GM19351 (cell line): ENCODE measurements around the gene GRIP2.

Experiments used
- ATAC-seq: cut with Tn5 transposase; IDR thresholded peaks from one replicate; pipeline ENCODE4 v1.9.1; 2021; ENCODE audit warnings: mild to moderate bottlenecking, moderate library complexity; ENCODE audit not compliant: unreplicated experiment

GRIP2 gene

DNA sequence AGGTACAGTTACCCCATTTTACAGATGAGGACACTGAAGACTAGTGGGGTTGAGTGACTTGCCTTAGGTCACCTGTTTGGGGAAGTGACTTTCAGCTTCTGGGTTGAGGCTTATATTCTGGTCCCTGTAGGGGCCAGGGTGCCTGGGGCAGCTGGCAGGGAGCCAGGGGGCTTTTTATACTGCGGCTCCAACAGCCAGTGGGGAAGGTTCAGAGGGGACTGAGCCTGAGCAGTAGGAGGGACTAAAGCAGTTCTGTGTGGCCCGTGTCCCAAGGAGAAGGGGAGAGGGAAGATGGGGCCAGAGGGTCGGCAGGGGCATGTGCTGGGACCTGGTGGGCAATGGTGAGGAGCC is 100.0 kb downstream of the GRIP2 start:
- no peak for ATAC-seq

DNA sequence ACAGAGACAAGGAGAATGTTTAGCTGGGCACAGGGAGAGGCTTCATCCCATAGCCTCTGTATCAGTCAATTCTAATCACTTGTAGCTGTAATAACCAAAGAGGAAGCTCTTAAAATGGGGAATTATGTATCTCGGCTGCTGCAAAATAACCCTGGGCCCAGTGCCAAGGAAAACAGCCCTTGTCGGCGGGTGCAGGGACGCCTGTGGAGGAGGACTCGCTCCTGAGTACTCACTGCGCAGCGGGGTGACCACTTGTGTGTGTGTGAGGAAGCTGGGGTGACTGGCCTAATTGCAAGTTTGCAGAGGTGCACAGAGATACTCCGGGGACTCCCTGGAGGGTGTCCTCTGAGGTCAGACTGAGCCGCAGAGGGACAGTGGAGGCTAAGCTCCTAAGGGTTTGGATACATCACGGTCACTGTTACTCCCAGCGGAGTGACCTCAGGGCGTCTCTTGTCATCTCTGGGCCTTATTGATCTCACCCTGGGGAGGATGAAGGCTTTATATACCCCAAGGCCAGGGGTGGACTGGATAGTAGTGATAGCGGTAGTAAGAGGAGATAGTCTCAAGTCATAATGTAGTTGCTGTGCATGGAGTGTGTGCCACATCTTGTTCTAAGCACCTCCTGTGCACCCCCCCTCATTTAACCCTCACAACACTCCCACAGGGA is 100.5 kb downstream of the GRIP2 start:
- no peak for ATAC-seq
